T-helper 1 cell treated with Interleukin-12 subunit alpha and Interleukin-12 subunit beta and Interleukin-4 antibody, amounts not matched to agents 30 μg/mL and 1 μg/mL, for 36 hours (primary cell): Measurements from ENCODE around the gene ZBTB7C.
"Not testable (repeated sequence)": the region's sequence is repeated elsewhere in the genome, so short reads cannot be mapped to it uniquely, and the experiment has no call there.

Source experiments
- H3K27ac Mint-ChIP-seq: one replicate; pipeline ENCODE4 v1.8.0; 2021; ENCODE audit warnings: mild to moderate bottlenecking, mixed read lengths
- H3K27me3 Mint-ChIP-seq: one replicate; pipeline ENCODE4 v1.8.0; 2021; ENCODE audit warnings: low read depth, mixed read lengths
- H3K36me3 Mint-ChIP-seq: one replicate; pipeline ENCODE4 v1.8.0; 2021; ENCODE audit warnings: low read depth, mixed read lengths
- H3K4me1 Mint-ChIP-seq: one replicate; pipeline ENCODE4 v1.8.0; 2021; ENCODE audit warnings: low read depth, mixed read lengths
- H3K4me3 Mint-ChIP-seq: one replicate; pipeline ENCODE4 v1.8.0; 2021; ENCODE audit warnings: mild to moderate bottlenecking, moderate library complexity, mixed read lengths
- H3K9me3 Mint-ChIP-seq: one replicate; pipeline ENCODE4 v1.8.0; 2021; ENCODE audit warnings: mixed read lengths

The ZBTB7C gene

DNA sequence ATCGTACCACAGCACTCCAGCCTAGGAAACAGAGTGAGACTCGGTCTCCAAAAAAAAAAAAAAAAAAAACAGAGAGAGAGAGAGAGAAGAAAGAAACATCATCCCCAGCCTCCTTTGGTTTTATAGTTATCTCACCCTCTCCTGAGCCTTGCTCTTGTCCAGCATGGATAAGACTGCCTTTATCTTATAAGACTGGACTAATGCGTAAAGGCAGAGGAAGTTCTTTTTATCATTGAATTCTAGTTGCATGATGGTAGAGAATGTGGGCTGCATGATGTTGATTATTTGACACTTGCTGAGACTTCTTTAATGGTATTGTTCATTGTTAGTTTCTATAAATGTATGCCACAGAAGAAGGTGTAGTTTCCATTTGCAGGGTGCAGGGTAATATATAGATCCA lies 124.4 kb downstream of the ZBTB7C start:
- Mint-ChIP-seq H3K27ac (peak overlapping the region; percentile 27), H3K27me3 (peaks cover 9% of the 10 kb centered on the region), H3K36me3 (no peaks in the 10 kb centered on the region), H3K9me3 (no peaks in the 10 kb centered on the region), H3K4me1 (no peaks in the 10 kb centered on the region), H3K4me3 (no peak overlapping the region)

DNA sequence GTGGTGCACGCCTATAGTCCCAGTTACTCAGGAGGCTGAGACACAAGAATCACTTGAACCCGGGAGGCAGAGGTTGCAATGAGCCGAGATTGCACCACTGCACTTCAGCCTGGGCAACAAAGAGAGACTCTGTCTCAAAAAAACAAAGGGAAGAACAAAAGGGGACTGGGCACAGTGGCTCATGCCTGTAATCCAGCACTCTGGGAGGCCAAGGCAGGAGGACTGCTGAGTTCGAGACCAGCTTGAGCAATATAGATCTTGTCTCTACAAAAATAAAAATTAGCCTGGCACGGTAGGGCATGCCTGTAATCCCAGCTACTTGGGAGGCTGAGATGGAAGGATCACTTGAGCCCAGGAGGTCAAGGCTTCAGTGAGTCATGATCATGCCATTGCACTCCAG lies 125.2 kb downstream of the ZBTB7C start:
- not testable (repeated sequence) for H3K36me3 Mint-ChIP-seq, H3K4me1 Mint-ChIP-seq, H3K27me3 Mint-ChIP-seq, H3K4me3 Mint-ChIP-seq, H3K9me3 Mint-ChIP-seq, H3K27ac Mint-ChIP-seq

- not testable (repeated sequence) for H3K4me3 Mint-ChIP-seq, H3K27ac Mint-ChIP-seq, H3K4me1 Mint-ChIP-seq, H3K9me3 Mint-ChIP-seq, H3K36me3 Mint-ChIP-seq, H3K27me3 Mint-ChIP-seq
These were observed 127.7 kb downstream of the ZBTB7C start for GRCh38 chr18:48281460-48281859.

GRCh38 chr18:48279312-48279711 lies 129.9 kb downstream of the ZBTB7C start:
- Mint-ChIP-seq H3K36me3 (no peaks in the 10 kb centered on the region), H3K27ac (no peak overlapping the region)

GRCh38 chr18:48278081-48278480 lies 131.1 kb downstream of the ZBTB7C start:
- Mint-ChIP-seq H3K4me1 (no peaks in the 10 kb centered on the region), H3K27me3 (peaks cover 9% of the 10 kb centered on the region), H3K36me3 (no peaks in the 10 kb centered on the region), H3K4me3 (no peak overlapping the region), H3K27ac (no peak overlapping the region), H3K9me3 (no peaks in the 10 kb centered on the region)

More at GRCh38 chr18:48279312-48279711, 129.9 kb downstream of the ZBTB7C start:
- no peaks in the 10 kb centered on the region for H3K4me1 Mint-ChIP-seq
- H3K9me3 Mint-ChIP-seq: no peaks in the 10 kb centered on the region
- no peak overlapping the region for H3K4me3 Mint-ChIP-seq
- H3K27me3 Mint-ChIP-seq: peaks cover 5% of the 10 kb centered on the region

GRCh38 chr18:48274301-48274700 lies 134.9 kb downstream of the ZBTB7C start:
- Mint-ChIP-seq H3K4me3 (no peak overlapping the region), H3K4me1 (no peaks in the 10 kb centered on the region), H3K27ac (no peak overlapping the region), H3K36me3 (no peaks in the 10 kb centered on the region), H3K9me3 (no peaks in the 10 kb centered on the region), H3K27me3 (peaks cover 20% of the 10 kb centered on the region)

GRCh38 chr18:48270929-48271328 lies 138.3 kb downstream of the ZBTB7C start:
- Mint-ChIP-seq H3K27me3 (peaks cover 24% of the 10 kb centered on the region), H3K4me1 (no peaks in the 10 kb centered on the region), H3K36me3 (no peaks in the 10 kb centered on the region), H3K27ac (no peak overlapping the region), H3K9me3 (no peaks in the 10 kb centered on the region), H3K4me3 (no peak overlapping the region)

DNA sequence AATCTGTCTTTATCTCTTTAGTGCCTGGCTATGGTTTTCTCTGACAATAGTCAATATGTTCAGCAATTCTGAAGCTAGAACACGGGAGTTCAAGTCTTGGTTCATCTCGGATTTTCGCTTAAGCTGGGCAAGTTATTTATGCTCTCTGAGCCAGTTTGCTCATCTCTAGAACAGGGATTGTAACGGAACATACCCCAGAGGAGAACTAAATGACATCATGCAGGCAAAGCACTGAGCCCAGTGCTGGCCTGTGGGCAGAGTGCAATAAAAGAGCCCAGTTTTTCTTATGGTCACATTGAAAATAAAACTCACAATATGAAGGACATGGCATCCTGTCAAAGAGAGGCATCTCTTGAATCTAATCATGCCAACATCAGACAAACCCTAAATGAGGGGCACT lies 143.9 kb downstream of the ZBTB7C start:
- H3K27ac Mint-ChIP-seq: no peak overlapping the region
- H3K27me3 Mint-ChIP-seq: peaks cover 10% of the 10 kb centered on the region
- H3K9me3 Mint-ChIP-seq: no peaks in the 10 kb centered on the region
- no peaks in the 10 kb centered on the region for H3K4me1 Mint-ChIP-seq
- no peaks in the 10 kb centered on the region for H3K36me3 Mint-ChIP-seq
- H3K4me3 Mint-ChIP-seq: no peak overlapping the region

- H3K36me3 Mint-ChIP-seq: no peaks in the 10 kb centered on the region
- no peak overlapping the region for H3K4me3 Mint-ChIP-seq
These were observed 145.0 kb downstream of the ZBTB7C start for GRCh38 chr18:48263914-48264902.

GRCh38 chr18:48263192-48263853 lies 145.9 kb downstream of the ZBTB7C start:
- Mint-ChIP-seq H3K4me3 (no peak overlapping the region), H3K9me3 (no peaks in the 10 kb centered on the region), H3K27ac (no peak overlapping the region), H3K4me1 (no peaks in the 10 kb centered on the region), H3K36me3 (no peaks in the 10 kb centered on the region), H3K27me3 (peaks cover 19% of the 10 kb centered on the region)

More at GRCh38 chr18:48263914-48264902, 145.0 kb downstream of the ZBTB7C start:
- Mint-ChIP-seq H3K9me3 (no peaks in the 10 kb centered on the region), H3K27ac (no peak overlapping the region), H3K27me3 (peaks cover 17% of the 10 kb centered on the region), H3K4me1 (no peaks in the 10 kb centered on the region)

DNA sequence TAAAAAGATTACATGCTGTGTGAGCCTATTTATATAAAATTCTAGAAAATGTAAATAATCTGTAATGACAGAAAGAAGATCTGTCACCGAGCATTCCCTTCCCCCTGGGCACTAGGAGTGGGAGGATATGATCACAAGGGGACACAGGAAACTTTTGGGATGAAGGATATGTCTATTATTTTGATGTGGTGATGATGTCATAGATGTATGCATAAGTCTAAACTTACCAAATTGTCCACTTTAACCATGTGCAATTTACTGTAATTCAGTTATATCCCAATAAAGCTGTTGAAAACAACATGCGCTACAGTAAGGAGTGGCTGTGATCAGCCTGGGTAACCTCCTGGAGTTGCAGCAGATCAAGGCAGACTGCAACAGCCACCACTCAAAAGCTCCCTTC lies 148.9 kb downstream of the ZBTB7C start:
- peaks cover 37% of the 10 kb centered on the region for H3K27me3 Mint-ChIP-seq
- no peak overlapping the region for H3K27ac Mint-ChIP-seq
- no peaks in the 10 kb centered on the region for H3K9me3 Mint-ChIP-seq
- H3K4me1 Mint-ChIP-seq: no peaks in the 10 kb centered on the region
- no peaks in the 10 kb centered on the region for H3K36me3 Mint-ChIP-seq
- H3K4me3 Mint-ChIP-seq: no peak overlapping the region

DNA sequence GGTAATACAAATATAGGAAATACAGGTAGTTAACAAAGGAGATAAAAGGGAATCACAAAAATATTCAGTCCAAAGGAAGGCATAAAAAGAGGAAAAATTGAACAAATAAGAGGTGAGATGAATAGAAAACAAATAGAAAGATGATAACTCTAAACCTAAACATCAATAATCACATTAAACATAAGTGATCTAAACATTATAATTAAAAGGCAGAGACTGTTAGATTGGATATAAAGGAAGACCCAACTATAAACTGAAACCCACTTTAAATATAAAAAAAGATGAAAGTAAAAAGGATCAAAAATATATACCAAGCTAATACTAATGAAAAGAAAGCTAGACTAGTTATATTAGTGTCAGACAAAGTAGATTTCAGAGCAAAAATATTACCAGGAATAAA lies 152.3 kb downstream of the ZBTB7C start:
- no peak overlapping the region for H3K27ac Mint-ChIP-seq
- H3K4me1 Mint-ChIP-seq: no peaks in the 10 kb centered on the region
- no peaks in the 10 kb centered on the region for H3K36me3 Mint-ChIP-seq
- H3K27me3 Mint-ChIP-seq: peaks cover 46% of the 10 kb centered on the region
- H3K9me3 Mint-ChIP-seq: no peaks in the 10 kb centered on the region
- no peak overlapping the region for H3K4me3 Mint-ChIP-seq

- no peak overlapping the region for H3K4me3 Mint-ChIP-seq
- no peaks in the 10 kb centered on the region for H3K36me3 Mint-ChIP-seq
- peaks cover 51% of the 10 kb centered on the region for H3K27me3 Mint-ChIP-seq
- no peaks in the 10 kb centered on the region for H3K9me3 Mint-ChIP-seq
- no peaks in the 10 kb centered on the region for H3K4me1 Mint-ChIP-seq
- no peak overlapping the region for H3K27ac Mint-ChIP-seq
These were observed 155.0 kb downstream of the ZBTB7C start for GRCh38 chr18:48254077-48254602.

DNA sequence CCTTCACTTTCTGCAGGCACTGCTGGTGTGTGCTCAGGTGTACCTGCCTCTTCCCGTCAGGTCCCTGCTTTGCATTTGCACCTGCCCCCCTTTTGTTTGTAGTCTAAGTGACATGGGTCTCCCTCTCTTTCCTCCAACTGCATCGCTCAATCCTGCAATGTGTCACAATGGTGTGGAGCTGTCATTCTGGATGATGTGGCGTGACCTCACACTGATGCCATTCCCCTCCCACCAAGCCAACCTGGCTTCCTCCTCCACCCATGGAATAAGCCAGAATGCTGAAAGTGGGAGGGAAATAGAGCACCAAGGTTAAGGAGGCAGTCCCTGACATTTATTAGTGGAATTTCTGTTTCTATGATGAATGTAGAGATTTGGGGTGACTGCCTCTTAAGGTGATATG lies 156.7 kb downstream of the ZBTB7C start:
- peaks cover 46% of the 10 kb centered on the region for H3K27me3 Mint-ChIP-seq
- no peaks in the 10 kb centered on the region for H3K9me3 Mint-ChIP-seq

GRCh38 chr18:48250918-48251317 lies 158.3 kb downstream of the ZBTB7C start:
- Mint-ChIP-seq H3K4me1 (no peaks in the 10 kb centered on the region), H3K27me3 (peaks cover 38% of the 10 kb centered on the region), H3K36me3 (no peaks in the 10 kb centered on the region), H3K9me3 (no peaks in the 10 kb centered on the region), H3K27ac (no peak overlapping the region), H3K4me3 (no peak overlapping the region)

More for the DNA sequence above, 156.7 kb downstream of the ZBTB7C start:
- Mint-ChIP-seq H3K36me3 (no peaks in the 10 kb centered on the region), H3K27ac (no peak overlapping the region), H3K4me3 (no peak overlapping the region), H3K4me1 (no peaks in the 10 kb centered on the region)
